Heart right ventricle (tissue), 16 donors: Measurements from ENCODE around the gene SLC25A27. TPM values are rescaled to one million over a fixed set of nuclear protein-coding genes. Genes with fewer than 3 reads are reported as not detected.

Source experiments
- ATAC-seq, 8 donors: fragments of 200-7000 bp; cut with Tn5 transposase; one replicate each; pipeline ENCODE4 v1.9.1; 2020; ENCODE audit warnings: mild to moderate bottlenecking in 8 of 8, moderate library complexity in 8 of 8, moderate number of reproducible peaks in 1 of 8
- DNase-seq, 2 donors: peaks; one replicate each; pipeline ENCODE4 v3.0.0-alpha.2; 2020
- H3K27ac ChIP-seq, 10 donors: fragments of 200-600 bp; sonication (generic) in 2 of 10; one replicate each; pipeline versions ENCODE4 v1.5.0 to v1.8.0; 2020 to 2022; ENCODE audit warnings: mild to moderate bottlenecking in 3 of 10
- H3K27me3 ChIP-seq, 7 donors: fragments of 200-600 bp; one replicate each; pipeline ENCODE4 v1.8.0; 2021 to 2022; ENCODE audit warnings: mild to moderate bottlenecking in 2 of 7
- H3K36me3 ChIP-seq, 9 donors: fragments of 200-600 bp; sonication (generic) in 1 of 9; one replicate each; pipeline versions ENCODE4 v1.5.0 to v1.8.0; 2020 to 2022; ENCODE audit warnings: mild to moderate bottlenecking in 2 of 9
- H3K4me1 ChIP-seq, 9 donors: fragments of 200-600 bp; sonication (generic) in 1 of 9; one replicate each; pipeline versions ENCODE4 v1.5.0 to v1.8.0; 2020 to 2022; ENCODE audit warnings: mild to moderate bottlenecking in 4 of 9
- H3K4me3 ChIP-seq, 10 donors: fragments of 200-600 bp; sonication (generic) in 2 of 10; one replicate each; pipeline versions ENCODE4 v1.5.0 to v1.8.0; 2020 to 2022; ENCODE audit warnings: mild to moderate bottlenecking in 7 of 10, moderate library complexity in 2 of 10
- H3K9me3 ChIP-seq, 11 donors: fragments of 200-600 bp in 10 of 11; sonication (generic) in 2 of 11; one replicate each; pipeline versions ENCODE4 v1.5.0 to v1.8.0; 2013 to 2022; ENCODE audit warnings: mild to moderate bottlenecking in 2 of 11, control low read depth in 1 of 11, moderate library complexity in 1 of 11
- WGBS, 2 donors: extraction: QIAGEN DNeasy Blood & Tissue Kit; methylation state at CpG; one replicate each; pipeline ENCODE4 v1.1.7; 2013; ENCODE audit warnings: inconsistent platforms in 1 of 2; 5-methylcytosine and 5-hydroxymethylcytosine counted together
- intact Hi-C, 10 donors: fragments of 100-400 bp; cut with DNase I; formaldehyde crosslinking; loops; one replicate each; pipeline versions ENCODE4 v1.11.1 to v1.14.2; 2022
- polyA plus RNA-seq, 2 donors: library from polyadenylated mRNA; stranded (reverse); fragments of 200-250 nt; gene quantifications; one replicate each; pipeline ENCODE4 v1.2.3, GENCODE V29; 2013
- total RNA-seq, 10 donors: library from RNA; stranded (reverse); fragmentation: NEBNext Ultra II Directional in 3 of 10; extraction: Animal tissue kit (Norgen Biotek cat#: 25700) in 3 of 10; gene quantifications; one replicate each; pipeline versions ENCODE4 v1.2.1 to v1.2.4, GENCODE V29; 2021 to 2023
- TF ChIP-seq, protein P1 (sequence below), 9 donors: fragments of 200-600 bp; sonication (generic) in 2 of 9; IDR thresholded peaks; one replicate each; pipeline versions ENCODE4 v1.5.0 to v1.8.0; 2021 to 2022; ENCODE audit warnings: antibody characterized with exemption in 9 of 9, mild to moderate bottlenecking in 5 of 9, moderate library complexity in 1 of 9
- donor health status: Arrhythmogenic right ventricular cardiomyopathy.
- donor health status: ischemic (EF 13 %, LVEDD 7.1; RV severe dilation, severe dysfunction).
- donor health status: healthy with polysubstance abuse.
- donor health status: DM: no; HTN: yes; CAD: no.
- donor health status: DM: no; HTN: no; CAD: no.
- donor health status: ischemic (EF 25% LVEDD 6.9; RV normal size, moderate dysfunction).
- donor health status: ischemic (EF 25% LVEDD 5.7; RV mildly dilated, moderate dysfunction).
- donor health status: healthy.
- donor health status: DM: yes; HTN: yes; CAD: no.
- donor health status: Ischemic cardiomyopathy.
- donor health status: ischemic (EF 35%, LVEDD 5.7; RV mildly dilated, moderate dysfunction).
- donor health status: nonischemic (EF 11% LVEDD 7.7; RV severe dilation, severe dysfunction).
- donor health status: DM: yes; HTN: yes; CAD: no.
- donor health status: PGD.
- donor health status: ischemic (EF 29% LVEDD 5.4; RV normal size, mild dysfunction).
- donor health status: nonischemic (EF 23%, LVEDD 6.1; RV moderate dilation, normal function).

Gene SLC25A27
- total and polyA plus RNA-seq, 12 donors: 5.8 to 82.7 (median 13.9) TPM

GRCh38 chr6:46648869-46649492 is 3.8 kb upstream of the SLC25A27 start:
- H3K36me3 ChIP-seq: no peaks in the 10 kb centered on the region
- no peak overlapping the region for H3K4me3 ChIP-seq
- DNase-seq: no peak
- peaks cover 0 to 17% (median 7%) of the 10 kb centered on the region in 9 donors for H3K4me1 ChIP-seq
- 81 to 87% methylated on average over 5 of the region's 5 CpGs for WGBS, 2 donors
- intact Hi-C loops: no loop called here
- H3K9me3 ChIP-seq: peaks cover 0 to 8% (median 0%) of the 10 kb centered on the region in 11 donors
- peaks cover 0 to 31% (median 0%) of the 10 kb centered on the region in 7 donors for H3K27me3 ChIP-seq
- TF ChIP-seq, protein P1, sequence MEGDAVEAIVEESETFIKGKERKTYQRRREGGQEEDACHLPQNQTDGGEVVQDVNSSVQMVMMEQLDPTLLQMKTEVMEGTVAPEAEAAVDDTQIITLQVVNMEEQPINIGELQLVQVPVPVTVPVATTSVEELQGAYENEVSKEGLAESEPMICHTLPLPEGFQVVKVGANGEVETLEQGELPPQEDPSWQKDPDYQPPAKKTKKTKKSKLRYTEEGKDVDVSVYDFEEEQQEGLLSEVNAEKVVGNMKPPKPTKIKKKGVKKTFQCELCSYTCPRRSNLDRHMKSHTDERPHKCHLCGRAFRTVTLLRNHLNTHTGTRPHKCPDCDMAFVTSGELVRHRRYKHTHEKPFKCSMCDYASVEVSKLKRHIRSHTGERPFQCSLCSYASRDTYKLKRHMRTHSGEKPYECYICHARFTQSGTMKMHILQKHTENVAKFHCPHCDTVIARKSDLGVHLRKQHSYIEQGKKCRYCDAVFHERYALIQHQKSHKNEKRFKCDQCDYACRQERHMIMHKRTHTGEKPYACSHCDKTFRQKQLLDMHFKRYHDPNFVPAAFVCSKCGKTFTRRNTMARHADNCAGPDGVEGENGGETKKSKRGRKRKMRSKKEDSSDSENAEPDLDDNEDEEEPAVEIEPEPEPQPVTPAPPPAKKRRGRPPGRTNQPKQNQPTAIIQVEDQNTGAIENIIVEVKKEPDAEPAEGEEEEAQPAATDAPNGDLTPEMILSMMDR (IDR thresholded peaks at IDR 0.05): no peak
- no peak for ATAC-seq
- no peak overlapping the region for H3K27ac ChIP-seq

GRCh38 chr6:46651006-46651405 is 1.8 kb upstream of the SLC25A27 start:
- ATAC-seq (no peak), DNase-seq (no peak)
- peaks cover 0 to 36% (median 0%) of the 10 kb centered on the region in 7 donors for H3K27me3 ChIP-seq
- TF ChIP-seq, protein P1 (IDR thresholded peaks at IDR 0.05): no peak
- H3K4me1 ChIP-seq: peaks cover 0 to 24% (median 12%) of the 10 kb centered on the region in 9 donors
- peak overlapping the region in 7 of 10 donors; percentile 1 to 95 (median 84) for H3K4me3 ChIP-seq
- intact Hi-C loops: no loop called here
- H3K27ac ChIP-seq: no peak overlapping the region
- 63 to 82% methylated on average over 1 of the region's 1 CpG for WGBS, 2 donors
- peaks cover 0 to 1% (median 0%) of the 10 kb centered on the region in 9 donors for H3K36me3 ChIP-seq
- no peaks in the 10 kb centered on the region for H3K9me3 ChIP-seq

- H3K27ac ChIP-seq: peak overlapping the region in 5 of 10 donors; percentile 83 to 94 (median 89)
- intact Hi-C loops: no loop called here
- WGBS, 2 donors: 20 to 23% methylated on average over 8 of the region's 8 CpGs
Observed at GRCh38 chr6:46651816-46652215, 959 bp upstream of the SLC25A27 start.

DNA sequence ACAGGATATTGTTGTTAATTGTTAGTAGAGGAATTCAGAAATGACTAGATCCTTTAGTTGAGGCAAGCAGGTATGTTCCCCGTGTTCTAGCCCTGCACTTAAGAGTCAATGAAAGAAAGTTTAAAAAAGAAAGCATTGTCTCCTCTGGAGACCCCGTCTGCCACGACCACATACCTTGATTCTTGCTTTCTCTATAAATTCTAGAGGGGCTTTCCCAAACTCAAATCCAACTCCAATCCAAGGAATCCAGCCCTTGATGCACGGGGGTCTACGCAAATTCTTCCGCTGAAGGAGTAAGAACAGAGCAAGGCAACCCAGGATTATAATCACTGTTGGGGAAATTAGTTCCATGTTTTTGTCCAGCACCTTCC is 558 bp upstream of the SLC25A27 start:
- DNase-seq: no peak
- H3K4me3 ChIP-seq: peak overlapping the region; percentile 65 to 99 (median 88)
- intact Hi-C loops: no loop called here
- no peak for ATAC-seq
- peaks cover 0 to 24% (median 12%) of the 10 kb centered on the region in 9 donors for H3K4me1 ChIP-seq
- TF ChIP-seq, protein P1 (IDR thresholded peaks at IDR 0.05): no peak
- H3K36me3 ChIP-seq: peaks cover 0 to 13% (median 0%) of the 10 kb centered on the region in 9 donors
- H3K27ac ChIP-seq: peak overlapping the region in 8 of 10 donors; percentile 78 to 94 (median 88)
- peaks cover 0 to 36% (median 0%) of the 10 kb centered on the region in 7 donors for H3K27me3 ChIP-seq
- no peaks in the 10 kb centered on the region for H3K9me3 ChIP-seq
- WGBS, 2 donors: 1 to 4% methylated on average over 6 of the region's 6 CpGs

More at GRCh38 chr6:46651816-46652215, 959 bp upstream of the SLC25A27 start:
- Histone ChIP-seq H3K9me3 (no peaks in the 10 kb centered on the region), H3K4me3 (peak overlapping the region; percentile 65 to 99 (median 88)), H3K4me1 (peaks cover 0 to 24% (median 12%) of the 10 kb centered on the region in 9 donors), H3K27me3 (peaks cover 0 to 36% (median 0%) of the 10 kb centered on the region in 7 donors), H3K36me3 (peaks cover 0 to 9% (median 0%) of the 10 kb centered on the region in 9 donors)
- DNase-seq (no peak), ATAC-seq (no peak)
- TF ChIP-seq, protein P1 (IDR thresholded peaks at IDR 0.05): no peak
